Glomerular visceral epithelial cell (primary cell): ENCODE data around the gene MGP.

ENCODE experiments used
- DNase-seq: peaks from one replicate; pipeline ENCODE4 v3.0.0-alpha.2; 2016; ENCODE audit errors: extremely low spot score

MGP gene

DNA sequence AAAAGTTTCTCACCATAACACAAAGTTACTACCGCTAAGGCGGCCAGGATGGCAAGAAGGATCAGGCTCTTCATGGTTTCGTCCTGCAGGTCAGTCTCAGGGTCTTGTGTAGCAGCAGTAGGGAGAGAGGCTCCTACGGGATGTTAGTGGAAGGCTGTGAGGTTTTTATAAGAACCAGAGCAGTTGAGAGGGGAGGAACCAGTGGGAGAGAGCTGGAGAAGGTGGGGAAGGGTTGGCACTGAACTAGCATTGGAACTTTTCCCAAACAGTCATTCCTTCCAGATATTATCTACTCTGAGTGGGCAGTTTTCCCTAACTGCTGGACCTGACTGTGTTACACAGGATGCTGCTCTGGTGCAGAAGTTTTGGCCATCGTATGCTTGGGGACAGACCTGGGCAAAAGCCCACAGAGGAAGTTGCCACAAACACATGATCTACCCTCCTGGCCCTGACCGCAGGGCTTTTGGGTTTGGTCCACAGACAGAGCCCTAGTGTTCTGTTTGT is at the start of gene MGP:
MGP (minus strand) TSS at position 137 of the 504 bp plus-strand sequence; CDS start at position 74, 63 bp downstream.
- no peak for DNase-seq

- peak; percentile 14 for DNase-seq
Measured at GRCh38 chr12:14935031-14935430, 49.4 kb upstream of the MGP start.

DNA sequence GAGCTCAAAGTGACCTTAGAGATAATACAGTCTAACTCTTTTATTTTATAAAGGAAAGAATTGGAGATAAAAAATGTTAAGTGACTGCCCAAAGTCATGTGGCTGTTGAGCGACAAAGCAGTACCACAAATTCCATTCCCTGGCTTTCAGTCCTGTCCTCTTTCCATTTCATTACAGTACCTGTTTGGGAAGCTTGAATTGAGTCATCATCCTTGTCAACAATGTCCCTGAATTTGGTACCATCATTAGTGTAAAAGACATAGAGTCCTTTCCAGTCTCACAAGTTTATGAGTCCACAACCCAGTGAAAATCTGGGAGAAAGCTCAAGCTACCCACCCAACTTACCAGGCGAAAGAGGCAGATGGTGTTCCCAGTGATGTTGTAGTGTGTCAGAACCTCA is 48.9 kb upstream of the MGP start:
- no peak for DNase-seq

- no peak for DNase-seq
Measured at GRCh38 chr12:14931791-14932560, 46.3 kb upstream of the MGP start.

DNA sequence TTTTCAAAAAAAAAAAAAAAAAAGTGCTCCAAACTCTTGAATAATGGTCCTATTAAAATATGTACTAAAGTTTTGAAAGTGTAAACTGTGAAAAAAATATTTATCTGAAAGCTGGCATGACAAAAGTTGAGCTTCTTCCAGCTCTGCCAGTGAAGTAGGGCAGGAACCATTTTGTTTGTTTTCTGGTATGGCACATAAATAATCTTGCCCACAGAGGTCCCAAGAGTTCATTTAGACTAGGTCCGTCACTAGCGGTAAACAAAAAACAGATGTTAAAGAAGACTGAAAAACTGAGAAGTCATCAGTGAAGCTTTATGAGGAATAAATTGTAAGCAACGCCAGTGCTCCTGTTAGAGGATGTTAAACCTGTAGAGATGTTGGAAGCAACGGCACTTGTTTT is 45.7 kb upstream of the MGP start:
- no peak for DNase-seq

- DNase-seq: no peak
Measured at GRCh38 chr12:14930299-14930698, 44.6 kb upstream of the MGP start.

DNA sequence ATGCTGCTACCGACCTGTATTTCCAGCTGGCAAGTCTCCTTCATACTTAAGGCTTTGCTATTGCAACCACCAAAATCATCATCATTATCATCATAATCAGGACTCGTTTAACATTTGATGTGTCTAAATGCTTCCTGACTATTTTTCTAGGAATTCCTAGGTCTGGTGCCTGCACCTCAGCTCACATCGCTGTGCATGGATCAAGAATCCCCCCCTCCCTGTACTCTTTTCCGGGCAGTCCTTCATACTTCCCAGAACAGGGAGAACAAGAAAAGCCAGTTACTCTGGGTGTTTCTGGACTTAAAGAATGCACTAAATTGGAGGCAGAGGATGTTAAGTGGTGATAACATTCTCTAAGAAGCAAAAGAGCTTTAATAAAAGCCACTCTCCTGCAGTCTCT is 43.3 kb upstream of the MGP start:
- no peak for DNase-seq

- DNase-seq: no peak
Measured at GRCh38 chr12:14927267-14927666, 41.6 kb upstream of the MGP start.

GRCh38 chr12:14924541-14924940 is 38.9 kb upstream of the MGP start:
- DNase-seq: no peak

DNA sequence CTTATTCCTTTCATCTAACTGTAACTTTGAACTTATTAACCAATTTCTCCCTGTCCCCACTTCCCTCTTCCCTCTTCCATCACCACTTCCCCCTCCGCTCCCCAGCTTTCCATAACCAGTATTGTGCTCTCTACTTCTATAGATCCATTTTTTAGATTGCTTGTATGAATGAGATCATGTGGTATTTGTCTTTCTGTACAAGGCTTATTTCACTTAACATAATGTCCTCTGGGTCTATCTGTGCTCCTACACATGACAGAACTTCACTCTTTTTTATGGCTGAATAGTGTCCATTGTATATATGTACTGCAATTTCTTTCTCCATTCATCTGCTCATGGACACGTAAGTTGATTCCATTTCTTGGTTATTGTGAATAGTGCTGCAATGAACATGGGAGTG is 38.3 kb upstream of the MGP start:
- no peak for DNase-seq

DNA sequence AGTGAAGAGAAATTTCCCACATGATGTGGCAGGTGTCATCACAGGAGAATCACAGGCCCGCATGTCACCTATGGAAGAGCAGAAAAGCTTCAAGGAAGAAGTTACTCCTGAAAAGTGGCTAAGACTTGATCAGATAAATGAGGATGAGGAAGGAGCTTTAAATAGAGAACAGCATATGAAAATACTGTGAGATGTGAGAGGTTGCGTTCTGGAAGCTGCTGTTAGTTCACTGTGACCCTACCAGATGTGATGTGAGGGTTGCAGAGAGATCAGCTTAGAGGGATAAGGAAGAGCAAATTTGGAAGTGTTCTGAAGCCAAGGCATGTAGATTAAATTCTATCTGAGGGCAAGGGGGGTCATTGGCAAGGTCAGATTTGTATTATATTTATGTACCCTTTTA is 35.6 kb upstream of the MGP start:
- DNase-seq: no peak

GRCh38 chr12:14920475-14921126 is 34.9 kb upstream of the MGP start:
- DNase-seq: no peak

- DNase-seq: no peak
Measured at GRCh38 chr12:14919455-14919854, 33.8 kb upstream of the MGP start.

GRCh38 chr12:14915736-14916135 is 30.1 kb upstream of the MGP start:
- no peak for DNase-seq

DNA sequence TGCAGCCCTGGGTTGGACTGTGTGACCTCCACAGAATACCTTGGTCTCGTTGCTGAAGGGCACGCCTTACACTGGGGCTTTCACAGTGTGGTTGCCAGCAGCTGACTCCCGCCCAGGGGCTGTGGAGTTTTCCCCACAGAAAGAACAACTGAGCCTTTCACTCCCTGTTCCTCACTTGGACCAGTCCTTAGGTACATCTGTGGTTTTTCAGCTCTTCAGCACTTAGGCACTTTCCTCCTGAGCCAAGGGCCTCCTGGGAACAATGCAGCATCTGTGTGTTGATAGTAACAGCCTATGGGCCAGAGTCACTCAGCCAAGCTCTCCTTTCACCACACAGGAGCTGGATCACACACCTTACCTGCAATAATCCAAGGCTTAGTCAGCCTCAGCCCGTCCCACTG is 27.7 kb upstream of the MGP start:
- DNase-seq: no peak

DNA sequence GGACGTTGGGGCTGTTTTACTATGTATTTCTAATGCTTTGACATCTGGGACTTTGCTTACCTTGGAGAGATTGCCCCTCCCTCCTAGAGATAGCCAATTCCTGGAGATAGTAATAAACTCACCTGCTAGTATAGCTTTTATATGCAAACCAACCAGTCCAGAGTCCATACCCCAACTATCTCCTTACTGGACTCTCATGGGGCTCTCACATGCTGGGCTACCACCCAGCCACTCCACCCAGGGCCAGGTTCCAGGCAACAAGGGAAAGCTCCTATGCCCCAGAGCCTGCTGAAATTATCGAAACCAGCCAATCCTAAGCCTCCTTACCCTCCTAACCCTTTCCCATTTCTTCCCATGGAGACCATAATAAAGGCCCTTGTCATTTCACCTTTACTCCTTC is 25.5 kb upstream of the MGP start:
- DNase-seq: no peak

DNA sequence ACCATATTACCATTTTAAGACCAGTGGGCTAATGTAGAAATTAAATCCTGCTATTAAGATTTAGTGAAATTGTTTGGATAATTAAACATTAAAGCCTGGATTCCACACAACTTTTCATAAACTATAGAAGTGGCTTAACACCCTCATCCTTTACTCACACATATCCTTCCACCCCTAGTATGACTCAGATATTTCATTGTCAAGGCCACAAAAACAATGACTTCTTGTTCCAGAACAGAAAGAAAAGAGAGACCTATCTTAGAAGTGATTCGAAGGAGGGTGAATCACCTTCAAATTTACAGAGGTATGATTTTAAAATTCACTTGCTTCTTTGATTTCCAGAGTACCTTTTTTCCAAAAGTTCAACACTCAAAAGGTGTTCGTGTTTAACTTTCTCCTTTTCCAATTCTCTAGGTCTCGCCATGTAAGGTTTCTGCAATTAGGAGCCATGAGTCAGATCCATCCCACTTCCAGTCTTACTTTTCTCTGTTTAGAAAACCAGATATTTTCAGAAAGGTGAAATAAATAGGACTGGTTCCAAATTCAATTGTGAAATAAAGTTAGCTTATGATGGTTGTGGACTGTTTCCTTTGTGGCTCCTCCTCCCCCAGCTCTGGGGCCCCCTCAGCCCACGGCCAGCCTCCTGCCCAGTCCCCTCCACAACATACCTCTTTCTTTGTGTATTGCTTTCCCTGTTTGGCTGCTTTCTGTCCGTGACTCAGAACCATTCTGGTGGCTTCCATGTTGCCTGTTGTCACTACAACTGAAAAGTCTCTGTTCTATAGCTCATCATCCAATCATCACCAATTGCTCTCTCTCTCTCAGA is 24.6 kb upstream of the MGP start:
- DNase-seq: no peak

- no peak for DNase-seq
Measured at GRCh38 chr12:14907953-14908352, 22.3 kb upstream of the MGP start.

DNA sequence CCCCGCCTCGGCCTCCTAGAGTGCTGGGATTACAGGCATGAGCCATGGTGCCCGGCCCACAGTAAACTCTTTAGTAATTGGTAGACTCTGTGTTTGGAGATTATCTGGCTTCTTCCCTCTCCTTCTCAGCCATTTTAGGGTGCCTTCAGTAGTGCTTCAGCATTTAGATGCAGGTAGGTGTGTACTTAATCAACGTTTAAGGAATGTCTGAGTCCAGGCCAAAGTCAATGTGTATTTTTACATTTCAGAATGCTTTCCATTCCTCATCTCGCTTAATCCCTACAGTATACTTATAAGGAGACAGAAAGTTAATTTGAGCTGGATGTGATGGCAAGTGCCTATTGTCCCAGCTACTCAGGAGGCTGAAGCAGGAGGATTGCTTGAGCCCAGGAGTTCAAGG is 20.5 kb upstream of the MGP start:
- DNase-seq: no peak

GRCh38 chr12:14905269-14906004 is 19.8 kb upstream of the MGP start:
- DNase-seq: no peak

- no peak for DNase-seq
Measured at GRCh38 chr12:14904854-14905253, 19.2 kb upstream of the MGP start.
